Mesothelial cell of epicardium (in vitro differentiated cells): ENCODE measurements around the gene HDHD2. TPM values are rescaled to one million over a fixed set of nuclear protein-coding genes. Genes with fewer than 3 reads are reported as not detected.

Experiments
- DNase-seq, 2 experiments: peaks; one replicate each; pipeline ENCODE4 v3.0.0; 2021; ENCODE audit warnings: low spot score in 2 of 2; ENCODE audit not compliant: unreplicated experiment in 2 of 2
- H3K27ac Mint-ChIP-seq: 2 replicates; pipeline ENCODE4 v1.8.0; 2021; ENCODE audit warnings: mixed read lengths
- H3K27me3 Mint-ChIP-seq: 2 replicates; pipeline ENCODE4 v1.8.0; 2021; ENCODE audit warnings: low read depth, mixed read lengths
- H3K36me3 Mint-ChIP-seq: 2 replicates; pipeline ENCODE4 v1.8.0; 2021; ENCODE audit warnings: mixed read lengths
- H3K4me1 Mint-ChIP-seq: 2 replicates; pipeline ENCODE4 v1.8.0; 2021; ENCODE audit warnings: mixed read lengths
- H3K4me3 Mint-ChIP-seq: 2 replicates; pipeline ENCODE4 v1.8.0; 2021; ENCODE audit warnings: mild to moderate bottlenecking, moderate library complexity, mixed read lengths
- H3K9me3 Mint-ChIP-seq: 2 replicates; pipeline ENCODE4 v1.8.0; 2021; ENCODE audit warnings: mixed read lengths
- CTCF ChIP-seq: fragments of 200-600 bp; sonication (generic); IDR thresholded peaks from one replicate; pipeline ENCODE4 v1.5.0; 2021; ENCODE audit warnings: antibody characterized with exemption; ENCODE audit not compliant: unreplicated experiment
- total RNA-seq: library from RNA; stranded (reverse); gene quantifications from 3 replicates; pipeline ENCODE4 v1.2.1, GENCODE V29; 2021

Gene HDHD2
- total RNA-seq, 1 donor from 2014 or later: 41.0 TPM

- TF ChIP-seq CTCF: peak; percentile 69
- Mint-ChIP-seq H3K9me3 (no peaks in the 10 kb centered on the region), H3K4me1 (no peaks in the 10 kb centered on the region), H3K27me3 (no peaks in the 10 kb centered on the region), H3K36me3 (peaks cover 5% of the 10 kb centered on the region), H3K27ac (no peak overlapping the region), H3K4me3 (no peak overlapping the region)
- peak in 1 of 2 experiments; percentile 62 for DNase-seq
These were observed 50.0 kb downstream of the HDHD2 start for GRCh38 chr18:47100212-47100831.

GRCh38 chr18:47095810-47096209 is 54.5 kb downstream of the HDHD2 start:
- Mint-ChIP-seq H3K4me1 (no peaks in the 10 kb centered on the region), H3K9me3 (no peaks in the 10 kb centered on the region), H3K4me3 (no peak overlapping the region), H3K27ac (no peak overlapping the region), H3K36me3 (no peaks in the 10 kb centered on the region), H3K27me3 (no peaks in the 10 kb centered on the region)
- no peak for TF ChIP-seq CTCF
- no peak for DNase-seq

GRCh38 chr18:47087676-47088075 is 62.6 kb downstream of the HDHD2 start:
- no peak for TF ChIP-seq CTCF
- H3K27ac Mint-ChIP-seq: no peak overlapping the region
- no peak for DNase-seq
- H3K36me3 Mint-ChIP-seq: no peaks in the 10 kb centered on the region
- no peaks in the 10 kb centered on the region for H3K4me1 Mint-ChIP-seq
- H3K27me3 Mint-ChIP-seq: no peaks in the 10 kb centered on the region
- no peak overlapping the region for H3K4me3 Mint-ChIP-seq
- H3K9me3 Mint-ChIP-seq: no peaks in the 10 kb centered on the region

GRCh38 chr18:47081578-47081977 is 68.7 kb downstream of the HDHD2 start:
- no peak overlapping the region for H3K27ac Mint-ChIP-seq
- H3K4me3 Mint-ChIP-seq: no peak overlapping the region
- H3K9me3 Mint-ChIP-seq: no peaks in the 10 kb centered on the region
- no peak for DNase-seq
- no peaks in the 10 kb centered on the region for H3K36me3 Mint-ChIP-seq
- TF ChIP-seq CTCF: no peak
- H3K27me3 Mint-ChIP-seq: no peaks in the 10 kb centered on the region
- H3K4me1 Mint-ChIP-seq: no peaks in the 10 kb centered on the region

GRCh38 chr18:47080872-47081271 is 69.4 kb downstream of the HDHD2 start:
- H3K27ac Mint-ChIP-seq: no peak overlapping the region

More at GRCh38 chr18:47080872-47081271, 69.4 kb downstream of the HDHD2 start:
- Mint-ChIP-seq H3K27me3 (no peaks in the 10 kb centered on the region), H3K36me3 (no peaks in the 10 kb centered on the region), H3K4me1 (no peaks in the 10 kb centered on the region), H3K9me3 (no peaks in the 10 kb centered on the region), H3K4me3 (no peak overlapping the region)
- no peak for TF ChIP-seq CTCF
- DNase-seq: no peak
